NCI-H128 (cell line): Measurements from ENCODE around the gene TRABD2B.

Experiments
- DNase-seq: peaks from one replicate; lab custom pipeline; 2025; ENCODE audit not compliant: unreplicated experiment; lab: John Stamatoyannopoulos, UW

TRABD2B gene

GRCh38 chr1:48022306-48022705 is 25.1 kb upstream of the TRABD2B start:
- DNase-seq: no peak

- DNase-seq: no peak
Observed at GRCh38 chr1:48021792-48022191, 24.6 kb upstream of the TRABD2B start.

- no peak for DNase-seq
Observed at GRCh38 chr1:48019714-48020315, 22.6 kb upstream of the TRABD2B start.

DNA sequence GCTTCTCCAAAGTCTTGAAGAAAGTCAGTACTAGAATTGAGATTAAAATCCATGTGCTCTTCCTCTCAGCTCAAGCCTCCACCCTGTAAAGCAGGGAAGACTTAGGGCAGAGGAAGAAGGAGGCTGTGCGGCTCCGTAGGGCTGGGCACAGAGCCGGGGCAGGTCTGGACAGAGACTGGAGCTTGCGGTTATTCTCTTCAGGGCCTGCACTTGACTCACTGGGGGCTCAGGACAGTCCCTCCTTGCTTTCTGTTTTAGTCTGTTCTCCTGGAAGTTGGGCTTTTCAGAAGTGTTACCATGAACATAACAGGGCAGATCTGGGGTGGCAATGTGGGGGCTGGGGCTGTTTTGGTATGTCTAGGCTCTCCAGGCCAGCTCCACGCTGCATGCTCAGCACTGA is 21.6 kb upstream of the TRABD2B start:
- DNase-seq: no peak

DNA sequence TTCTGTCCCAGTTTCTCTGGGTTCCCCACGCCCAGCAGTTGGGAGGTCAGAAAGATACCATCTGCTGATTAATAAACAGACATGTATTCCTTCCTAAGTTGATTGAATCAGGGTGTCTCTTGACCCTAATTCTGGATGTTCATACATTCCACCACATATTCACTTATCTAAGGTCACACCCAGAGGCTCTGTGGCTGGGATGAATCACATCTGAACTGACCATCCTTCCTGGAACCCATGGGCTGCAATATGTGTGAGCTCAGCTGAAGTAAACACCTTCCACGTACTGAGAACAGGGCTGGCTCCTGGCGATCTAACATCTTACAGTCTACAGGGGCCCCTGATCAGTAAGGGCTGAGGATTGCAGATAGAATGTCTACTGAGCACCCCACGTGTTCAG is 20.5 kb upstream of the TRABD2B start:
- no peak for DNase-seq

DNA sequence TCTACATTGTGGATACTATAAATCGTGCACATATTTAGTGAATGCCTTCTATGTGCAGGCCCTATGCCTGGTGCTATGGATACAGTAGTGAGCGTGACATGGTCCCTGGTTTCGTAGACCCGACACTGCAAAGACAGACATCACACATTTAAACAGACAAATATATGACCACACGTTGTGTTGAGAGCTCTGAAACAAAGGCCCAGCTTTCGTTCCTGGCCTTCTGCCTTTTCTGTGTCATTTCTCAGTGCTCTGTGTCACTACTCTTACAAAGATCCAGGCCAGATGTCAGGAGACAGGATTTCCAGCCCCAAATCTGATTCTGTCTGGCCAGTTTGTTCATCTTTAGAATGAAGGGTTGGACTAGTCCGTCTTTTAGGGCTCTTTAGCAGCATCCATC is 19.3 kb upstream of the TRABD2B start:
- no peak for DNase-seq

DNA sequence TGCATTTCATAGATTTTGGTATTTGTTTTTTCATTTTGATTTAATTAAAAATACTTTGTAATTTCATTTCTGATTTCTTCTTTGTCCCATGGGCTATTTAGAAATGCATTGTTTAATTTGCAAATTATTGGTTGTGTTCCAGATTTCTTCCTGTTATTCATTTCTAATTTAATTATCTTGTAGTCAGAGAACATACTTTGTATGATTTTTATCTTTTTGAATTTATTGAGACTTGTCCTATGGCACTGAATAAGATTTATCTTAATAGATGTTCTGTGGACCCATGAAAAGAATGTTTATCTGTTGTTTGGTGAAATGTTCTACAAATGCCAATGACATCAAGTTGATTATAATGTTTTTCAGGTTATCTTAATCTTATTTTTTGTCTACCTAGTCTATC is 16.1 kb upstream of the TRABD2B start:
- no peak for DNase-seq

DNA sequence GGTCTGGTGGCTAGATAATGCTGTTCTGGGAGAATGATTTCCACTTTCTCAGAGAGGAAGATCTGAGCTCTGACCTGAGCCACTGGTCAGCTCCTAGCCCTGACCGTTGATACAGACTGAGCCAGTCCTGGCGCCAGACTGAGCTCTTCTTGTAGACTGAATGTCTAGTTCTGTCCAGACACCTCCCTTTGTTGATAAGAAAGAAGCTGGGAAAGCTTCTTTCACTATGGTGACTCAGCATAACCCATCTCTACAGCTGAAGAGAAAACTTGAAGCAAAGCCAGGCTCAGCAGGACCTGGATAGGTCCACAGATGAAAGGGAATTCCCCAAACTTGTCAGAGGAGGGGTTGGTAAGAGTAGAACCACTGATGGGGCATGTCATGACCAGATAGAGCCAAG is 9.9 kb upstream of the TRABD2B start:
- DNase-seq: no peak

DNA sequence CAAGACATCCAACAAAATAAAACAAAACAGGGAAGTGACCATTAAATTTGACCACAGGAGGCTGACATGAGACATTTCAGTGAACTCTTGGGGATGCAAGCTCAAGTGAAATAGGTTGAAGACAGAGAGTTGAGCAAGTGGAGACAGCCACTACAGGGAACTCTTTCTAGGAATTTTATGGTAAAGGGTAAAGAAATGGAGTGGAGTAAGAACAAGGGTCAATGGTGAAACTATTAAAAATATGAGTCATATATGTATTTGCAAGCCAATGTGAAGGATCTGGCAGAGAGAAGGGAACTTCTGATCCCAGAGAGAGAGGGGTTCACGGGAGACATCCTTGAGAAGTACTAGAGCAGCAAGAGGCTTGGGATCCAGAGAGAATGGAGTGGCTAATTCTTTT is 9.1 kb upstream of the TRABD2B start:
- DNase-seq: no peak

- DNase-seq: no peak
Observed at GRCh38 chr1:48005253-48006117, 8.3 kb upstream of the TRABD2B start.

GRCh38 chr1:48003741-48004531 is 6.8 kb upstream of the TRABD2B start:
- peak; percentile 89 for DNase-seq

DNA sequence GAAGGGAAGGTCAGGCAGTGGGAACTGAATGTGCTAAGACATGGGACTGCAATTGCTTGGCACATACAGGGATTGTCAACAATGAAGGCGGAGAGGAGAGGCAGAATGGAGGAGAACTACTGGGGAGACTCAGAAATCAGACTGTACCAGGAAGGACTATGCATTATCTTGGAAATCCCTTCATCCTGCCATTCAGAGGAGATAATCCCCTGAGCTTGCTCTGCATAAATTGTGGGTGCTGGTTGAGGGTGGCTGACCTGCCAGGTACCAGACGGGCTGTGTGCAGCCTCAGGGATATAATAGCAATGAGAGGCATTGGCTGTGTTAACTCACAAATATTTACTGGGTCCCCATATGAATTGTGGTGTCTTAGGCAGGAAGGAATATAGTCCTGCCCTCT is 5.0 kb upstream of the TRABD2B start:
- DNase-seq: no peak

DNA sequence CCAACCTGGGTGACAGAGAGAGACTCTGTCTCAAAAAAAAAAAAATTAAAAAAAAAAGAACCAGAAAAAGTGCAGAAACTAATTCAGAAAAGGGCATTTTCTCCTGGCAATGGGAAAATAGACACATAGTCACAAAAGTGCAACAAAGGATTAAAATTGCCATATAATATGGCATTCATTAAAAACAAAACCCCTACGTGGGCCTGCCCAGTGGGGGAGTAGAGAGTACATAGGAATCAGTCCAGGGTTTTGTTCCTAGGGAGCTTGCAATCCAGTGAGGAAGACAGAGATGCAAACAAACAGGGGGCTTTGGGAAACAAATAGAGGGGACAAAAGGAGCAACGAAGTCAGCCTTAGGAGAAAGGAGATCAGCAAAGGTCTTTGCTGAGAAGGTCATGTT is 4.5 kb upstream of the TRABD2B start:
- DNase-seq: no peak

DNA sequence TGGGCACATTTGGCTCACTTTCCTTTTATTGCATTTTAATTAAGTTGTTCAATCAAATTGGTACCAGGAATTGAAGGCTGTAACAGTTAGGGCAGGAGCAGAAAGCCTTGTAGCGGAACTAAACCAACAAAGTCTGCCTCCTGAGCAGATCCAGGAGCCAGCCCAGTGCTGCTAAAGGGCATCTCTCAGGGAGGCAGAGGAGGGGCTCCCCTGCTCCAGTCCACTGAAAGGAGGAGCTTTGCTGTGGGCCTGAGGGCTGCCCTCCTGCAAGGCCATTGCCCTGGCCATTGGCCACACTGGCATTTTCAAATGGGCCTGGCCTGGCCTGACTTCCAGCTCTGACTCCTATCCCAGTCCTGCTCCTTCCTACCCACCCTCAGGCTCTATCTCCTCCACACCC is 3.7 kb upstream of the TRABD2B start:
- DNase-seq: no peak

GRCh38 chr1:47999097-47999496 is 1.9 kb upstream of the TRABD2B start:
- DNase-seq: no peak

GRCh38 chr1:47998396-47998990 is 1.3 kb upstream of the TRABD2B start:
- no peak for DNase-seq

- DNase-seq: no peak
Observed at GRCh38 chr1:47996406-47997226, 569 bp downstream of the TRABD2B start.

- DNase-seq: no peak
Observed at GRCh38 chr1:47996060-47996405, 1.2 kb downstream of the TRABD2B start.

- no peak for DNase-seq
Observed at GRCh38 chr1:47995306-47996050, 1.7 kb downstream of the TRABD2B start.
